Esophagus muscularis mucosa (tissue), 4 donors: ENCODE results near the gene SDS. TPM values are rescaled to one million over a fixed set of nuclear protein-coding genes. Genes with fewer than 3 reads are reported as not detected.

Experiments used
- DNase-seq: peaks from one replicate; pipeline ENCODE4 v3.0.0-alpha.2; 2017; ENCODE audit errors: extremely low spot score
- H3K27ac ChIP-seq, 4 donors: fragments of 200-600 bp; sonication (generic); replicated peaks in 1 of 4; 1 replicate in 3 of 4; 2 replicates in 1 of 4; pipeline ENCODE4 v1.5.1; 2016 to 2019; ENCODE audit warnings: mild to moderate bottlenecking in 1 of 4
- H3K27me3 ChIP-seq, 4 donors: fragments of 200-600 bp; sonication (generic); one replicate each; pipeline versions ENCODE4 v1.5.1 to v1.6.0; 2016 to 2019
- H3K36me3 ChIP-seq, 4 donors: fragments of 200-600 bp; sonication (generic); one replicate each; pipeline ENCODE4 v1.5.1; 2016 to 2019
- H3K4me1 ChIP-seq, 4 donors: fragments of 200-600 bp; sonication (generic); one replicate each; pipeline ENCODE4 v1.5.1; 2016 to 2019
- H3K4me3 ChIP-seq, 4 donors: fragments of 200-600 bp; sonication (generic); 1 replicate in 2 of 4; 2 replicates in 2 of 4; pipeline ENCODE4 v1.5.1; 2016 to 2019; ENCODE audit warnings: mild to moderate bottlenecking in 4 of 4, moderate library complexity in 1 of 4
- H3K9me3 ChIP-seq, 4 donors: fragments of 200-600 bp; sonication (generic); 1 replicate in 3 of 4; 2 replicates in 1 of 4; pipeline ENCODE4 v1.5.1; 2016 to 2019
- EP300 ChIP-seq: sonication (generic); formaldehyde crosslinking; IDR thresholded peaks from one replicate; pipeline ENCODE4 v1.6.1; 2017; ENCODE audit warnings: antibody characterized with exemption
- POLR2A ChIP-seq: fragments of 450-650 bp; IDR thresholded peaks from one replicate; pipeline ENCODE4 v1.6.1; 2017; ENCODE audit warnings: antibody characterized with exemption, moderate library complexity, mild to moderate bottlenecking, low read depth
- POLR2AphosphoS5 ChIP-seq, 2 donors: sonication (generic); formaldehyde crosslinking; IDR thresholded peaks; one replicate each; pipeline ENCODE4 v1.6.1; 2017; ENCODE audit warnings: antibody characterized with exemption in 2 of 2
- WGBS: methylation state at CpG from one replicate; pipeline ENCODE4 v1.1.5; 2018; 5-methylcytosine and 5-hydroxymethylcytosine counted together
- intact Hi-C: fragments of 100-400 bp; cut with DNase I; formaldehyde crosslinking; loops from one replicate; pipeline ENCODE4 v1.15.1; 2023
- total RNA-seq, 4 donors: library from RNA; depleted of rRNA; stranded (reverse); fragments of >200 nt; gene quantifications; one replicate each; pipeline versions ENCODE4 v1.1.0 to v1.2.1, GENCODE V29; 2016
- TF ChIP-seq, protein P1 (sequence below), 3 experiments: fragments of 200-600 bp in 2 of 3; fragments of 450-650 bp in 1 of 3; sonication (generic) in 2 of 3; IDR thresholded peaks; one replicate each; pipeline ENCODE4 v1.5.1; 2017 to 2019; ENCODE audit warnings: antibody characterized with exemption in 3 of 3, mild to moderate bottlenecking in 2 of 3, moderate library complexity in 1 of 3

The SDS gene
- total RNA-seq, 4 donors from 2014 or later: 13.6 TPM; not detected in 3

DNA sequence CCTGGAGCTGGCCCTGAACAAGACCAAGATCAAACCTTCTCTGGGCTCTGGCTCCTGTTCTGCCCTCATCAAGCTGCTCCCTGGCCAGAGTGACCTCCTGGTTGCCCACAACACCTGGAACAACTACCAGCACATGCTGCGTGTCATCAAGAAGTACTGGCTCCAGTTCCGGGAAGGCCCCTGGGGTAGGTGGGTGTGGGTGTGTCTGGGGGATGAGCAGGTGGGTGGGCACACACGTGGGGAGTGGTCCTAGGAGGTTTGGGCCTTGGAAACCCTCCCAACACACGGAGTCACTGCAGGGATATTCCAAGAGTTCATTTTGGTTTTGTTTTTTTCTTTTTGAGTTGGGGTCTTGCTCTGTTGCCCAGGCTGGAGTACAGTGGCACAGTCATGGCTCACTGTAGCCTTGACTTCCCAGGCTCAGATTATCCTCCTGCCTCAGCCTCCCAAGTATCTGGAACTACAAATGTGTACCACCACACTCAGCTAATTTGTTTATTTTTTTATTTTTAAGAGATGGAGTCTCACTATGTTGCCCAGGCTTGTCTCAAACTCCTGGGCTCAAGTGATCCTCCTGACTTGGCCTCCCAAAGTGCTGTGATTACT lies 28.8 kb downstream of the SDS start:
- peaks cover 23 to 92% (median 67%) of the 10 kb centered on the region in 4 donors for H3K36me3 ChIP-seq
- H3K27ac ChIP-seq: no peak overlapping the region
- H3K4me3 ChIP-seq: no peak overlapping the region
- TF ChIP-seq EP300 (no peak), POLR2A (no peak)
- no peaks in the 10 kb centered on the region for H3K27me3 ChIP-seq
- no peak for DNase-seq
- no peaks in the 10 kb centered on the region for H3K9me3 ChIP-seq
- intact Hi-C loops: no loop called here
- H3K4me1 ChIP-seq: no peaks in the 10 kb centered on the region
- 89% methylated on average over 4 of the region's 4 CpGs for WGBS

DNA sequence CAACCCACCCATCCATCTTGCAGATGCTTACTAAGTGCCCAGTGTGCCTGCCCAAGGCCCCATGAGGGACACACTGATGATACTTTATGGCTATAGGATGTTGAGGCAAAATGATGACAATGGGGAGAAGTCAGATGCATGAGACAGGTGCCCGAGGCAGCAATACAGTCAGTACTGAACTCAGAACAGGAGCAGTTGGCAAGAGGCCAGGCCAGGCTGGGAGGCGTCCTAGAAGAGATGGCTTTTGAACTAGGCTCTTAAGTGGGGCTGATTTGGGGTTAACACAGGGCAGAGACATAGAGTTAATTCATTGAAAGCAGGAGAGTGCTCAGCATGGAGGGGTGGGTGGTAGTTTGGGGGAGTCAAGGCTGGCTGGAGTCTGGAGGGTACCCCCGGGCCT lies 29.7 kb downstream of the SDS start:
- WGBS: 93% methylated on average over 3 of the region's 3 CpGs
- no peaks in the 10 kb centered on the region for H3K9me3 ChIP-seq
- H3K4me3 ChIP-seq: no peak overlapping the region
- H3K4me1 ChIP-seq: no peaks in the 10 kb centered on the region
- no peak for DNase-seq
- H3K27me3 ChIP-seq: no peaks in the 10 kb centered on the region
- no peak overlapping the region for H3K27ac ChIP-seq
- intact Hi-C loops: no loop called here
- H3K36me3 ChIP-seq: peaks cover 23 to 89% (median 68%) of the 10 kb centered on the region in 4 donors
- TF ChIP-seq POLR2A: no peak
- TF ChIP-seq POLR2AphosphoS5 (IDR thresholded peaks at IDR 0.05): no peak
- TF ChIP-seq EP300: no peak
- TF ChIP-seq, protein P1, sequence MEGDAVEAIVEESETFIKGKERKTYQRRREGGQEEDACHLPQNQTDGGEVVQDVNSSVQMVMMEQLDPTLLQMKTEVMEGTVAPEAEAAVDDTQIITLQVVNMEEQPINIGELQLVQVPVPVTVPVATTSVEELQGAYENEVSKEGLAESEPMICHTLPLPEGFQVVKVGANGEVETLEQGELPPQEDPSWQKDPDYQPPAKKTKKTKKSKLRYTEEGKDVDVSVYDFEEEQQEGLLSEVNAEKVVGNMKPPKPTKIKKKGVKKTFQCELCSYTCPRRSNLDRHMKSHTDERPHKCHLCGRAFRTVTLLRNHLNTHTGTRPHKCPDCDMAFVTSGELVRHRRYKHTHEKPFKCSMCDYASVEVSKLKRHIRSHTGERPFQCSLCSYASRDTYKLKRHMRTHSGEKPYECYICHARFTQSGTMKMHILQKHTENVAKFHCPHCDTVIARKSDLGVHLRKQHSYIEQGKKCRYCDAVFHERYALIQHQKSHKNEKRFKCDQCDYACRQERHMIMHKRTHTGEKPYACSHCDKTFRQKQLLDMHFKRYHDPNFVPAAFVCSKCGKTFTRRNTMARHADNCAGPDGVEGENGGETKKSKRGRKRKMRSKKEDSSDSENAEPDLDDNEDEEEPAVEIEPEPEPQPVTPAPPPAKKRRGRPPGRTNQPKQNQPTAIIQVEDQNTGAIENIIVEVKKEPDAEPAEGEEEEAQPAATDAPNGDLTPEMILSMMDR (IDR thresholded peaks at IDR 0.05): no peak

DNA sequence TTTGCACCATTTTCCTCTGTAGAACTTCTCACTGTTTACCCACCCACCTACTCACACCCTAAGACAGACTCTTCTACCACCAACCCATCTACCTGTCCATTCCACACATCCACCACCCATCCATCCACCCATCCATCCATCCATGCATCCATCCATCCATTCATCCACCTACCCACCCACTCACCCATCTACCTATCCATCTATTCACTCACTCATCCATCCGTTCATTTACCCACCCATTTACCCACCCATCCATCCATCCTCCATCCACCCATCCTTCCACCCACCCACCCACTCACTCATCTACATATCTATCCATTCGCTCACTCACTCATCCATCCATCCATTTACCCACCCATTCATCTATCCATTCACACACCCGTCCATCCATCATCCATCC lies 30.2 kb downstream of the SDS start:
- Histone ChIP-seq H3K27me3 (no peaks in the 10 kb centered on the region), H3K4me3 (no peak overlapping the region), H3K36me3 (peaks cover 23 to 87% (median 67%) of the 10 kb centered on the region in 4 donors), H3K27ac (no peak overlapping the region), H3K4me1 (no peaks in the 10 kb centered on the region), H3K9me3 (no peaks in the 10 kb centered on the region)
- no peak for DNase-seq
- WGBS: 96% methylated on average over 3 of the region's 3 CpGs
- TF ChIP-seq POLR2A (no peak), POLR2AphosphoS5 (IDR thresholded peaks at IDR 0.05) (no peak), EP300 (no peak)
- TF ChIP-seq, protein P1 (IDR thresholded peaks at IDR 0.05): no peak
- intact Hi-C loops: no loop called here

DNA sequence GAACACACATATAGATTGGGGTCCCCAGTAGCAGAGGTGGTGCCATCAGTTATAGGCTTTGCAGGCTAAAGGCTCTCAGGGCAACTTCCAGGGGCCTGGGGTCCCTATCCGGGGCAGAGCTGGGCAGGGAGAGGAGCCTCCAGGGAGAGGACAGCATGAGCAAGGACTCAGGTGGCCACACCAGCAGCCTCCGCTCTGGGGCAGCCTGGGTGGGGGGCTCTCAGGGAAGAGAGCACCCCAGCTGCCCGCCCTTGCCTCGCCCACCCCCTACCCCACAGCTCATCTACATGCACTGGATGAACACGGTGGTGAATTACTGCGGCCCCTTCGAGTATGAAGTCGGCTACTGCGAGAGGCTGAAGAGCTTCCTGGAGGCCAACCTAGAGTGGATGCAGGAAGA lies 31.3 kb downstream of the SDS start:
- no peak for TF ChIP-seq POLR2A
- TF ChIP-seq EP300: no peak
- TF ChIP-seq POLR2AphosphoS5 (IDR thresholded peaks at IDR 0.05): no peak
- TF ChIP-seq, protein P1 (IDR thresholded peaks at IDR 0.05): no peak
- H3K27me3 ChIP-seq: no peaks in the 10 kb centered on the region
- no peak overlapping the region for H3K4me3 ChIP-seq
- 96% methylated on average over 4 of the region's 9 CpGs for WGBS
- DNase-seq: no peak
- H3K4me1 ChIP-seq: peaks cover 0 to 10% (median 0%) of the 10 kb centered on the region in 4 donors
- no peaks in the 10 kb centered on the region for H3K9me3 ChIP-seq
- intact Hi-C loops: no loop called here
- H3K27ac ChIP-seq: no peak overlapping the region
- H3K36me3 ChIP-seq: peaks cover 23 to 76% (median 61%) of the 10 kb centered on the region in 4 donors

DNA sequence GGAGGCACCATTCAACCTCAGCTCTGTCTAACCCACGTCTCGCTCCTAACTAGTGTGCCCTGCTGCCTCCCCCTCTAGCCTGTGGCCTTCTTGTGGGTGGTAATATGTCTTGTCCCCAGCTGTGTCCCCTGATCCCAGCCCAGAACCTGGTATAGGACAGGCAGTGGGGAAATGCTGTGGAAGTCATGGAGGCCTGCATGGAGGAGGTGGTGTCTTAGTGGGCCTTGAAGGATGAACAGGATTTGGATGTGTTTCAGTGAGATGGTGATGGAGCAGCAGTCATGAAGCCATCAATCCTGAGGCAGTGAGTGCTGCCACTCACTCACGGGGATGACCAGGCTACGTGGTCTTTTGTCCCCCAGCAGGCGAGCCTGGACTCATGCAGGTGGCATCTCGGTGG lies 31.9 kb downstream of the SDS start:
- WGBS: 89% methylated on average over 6 of the region's 6 CpGs
- Histone ChIP-seq H3K27ac (no peak overlapping the region), H3K9me3 (no peaks in the 10 kb centered on the region), H3K4me1 (peaks cover under 1 to 12% (median 2%) of the 10 kb centered on the region in 4 donors), H3K36me3 (peaks cover 23 to 71% (median 55%) of the 10 kb centered on the region in 4 donors), H3K4me3 (no peak overlapping the region), H3K27me3 (no peaks in the 10 kb centered on the region)
- intact Hi-C loops: no loop called here
- TF ChIP-seq POLR2AphosphoS5 (IDR thresholded peaks at IDR 0.05) (no peak), POLR2A (no peak), EP300 (no peak)
- TF ChIP-seq, protein P1 (IDR thresholded peaks at IDR 0.05): no peak
- DNase-seq: no peak
